Measurements from ENCODE around the gene SRCAP. TPM values are rescaled to one million over a fixed set of nuclear protein-coding genes. Genes with fewer than 3 reads are reported as not detected.
A peak's percentile ranks its signal among the peaks of the same experiment; 100 is the strongest.

The SRCAP gene
- total and polyA plus RNA-seq, 5 experiments from 2014 or later, result 5.2 to 110 (median 31.3) TPM

- Mint-ChIP-seq H3K27ac (peak overlapping the region; percentile 79 to 100 (median 96)), H3K4me3 (peak overlapping the region; percentile 71 to 94 (median 84)), H3K27me3 (no peaks in the 10 kb centered on the region), H3K4me1 (peaks cover 25 to 46% (median 39%) of the 10 kb centered on the region in 4 donors), H3K36me3 (peaks cover 5 to 56% (median 10%) of the 10 kb centered on the region in 3 donors), H3K9me3 (no peaks in the 10 kb centered on the region)
- POLR2A ChIA-PET, result interaction anchor here (0.6 to 2.5 kb wide), 6 partner anchors 21 to 1041 kb away, joined by 3 to 11 read pairs (median 4); partner anchors contain the start of gene ZNF689
- DNase-seq (peak in 1 of 10 donors; percentile 16), ATAC-seq (no peak)
Observed at GRCh38 chr16:30656974-30657865, 41.8 kb upstream of the SRCAP start.

- H3K4me1 Mint-ChIP-seq, result peaks cover 20 to 46% (median 42%) of the 10 kb centered on the region in 4 donors
- peak within 1 kb of the TSS; percentile 99 to 100 (median 100) for H3K27ac Mint-ChIP-seq
- H3K27me3 Mint-ChIP-seq, result no peaks in the 10 kb centered on the region
- DNase-seq, result peak in 9 of 10 donors; percentile 99 to 100 (median 100)
- peaks cover 5 to 59% (median 14%) of the 10 kb centered on the region in 3 donors for H3K36me3 Mint-ChIP-seq
- peak; percentile 66 to 72 for ATAC-seq
- POLR2A ChIA-PET, result interaction anchor here (0.5 to 4.0 kb wide), 41 partner anchors 8 to 593 kb away, joined by 3 to 101 read pairs (median 6); partner anchors contain the start of genes ALDOA, CORO1A, DCTPP1 and KAT8
- H3K9me3 Mint-ChIP-seq, result no peaks in the 10 kb centered on the region
- H3K4me3 Mint-ChIP-seq, result peak within 1 kb of the TSS; percentile 90 to 99 (median 94)
Observed at GRCh38 chr16:30657866-30658730, 40.9 kb upstream of the SRCAP start, which contains the start of gene FBRS. Gene FBRS (plus strand): TSS chr16:30658431. CDS start chr16:30659519, 1,088 bp downstream.

- Mint-ChIP-seq H3K36me3 (peaks cover 5 to 66% (median 21%) of the 10 kb centered on the region in 3 donors), H3K27me3 (no peaks in the 10 kb centered on the region), H3K27ac (peak overlapping the region; percentile 99 to 100 (median 100)), H3K9me3 (no peaks in the 10 kb centered on the region), H3K4me3 (peak overlapping the region; percentile 90 to 99 (median 94)), H3K4me1 (peaks cover 27 to 52% (median 49%) of the 10 kb centered on the region in 4 donors)
- POLR2A ChIA-PET, result interaction anchor here (0.5 to 4.0 kb wide), 49 partner anchors 8 to 1800 kb away, joined by 3 to 101 read pairs (median 5); partner anchors contain the start of genes ALDOA, CORO1A, DCTPP1 and FBXL19
- DNase-seq (peak in 3 of 10 donors; percentile 60 to 100 (median 96)), ATAC-seq (peak in 1 of 2 donors; percentile 3)
Observed at GRCh38 chr16:30658731-30659506, 40.1 kb upstream of the SRCAP start.

- H3K4me3 Mint-ChIP-seq, result peak overlapping the region; percentile 81 to 98 (median 89)
Observed at GRCh38 chr16:30659507-30660423, 39.2 kb upstream of the SRCAP start.

GRCh38 chr16:30660424-30661261 is 38.3 kb upstream of the SRCAP start:
- Mint-ChIP-seq H3K9me3 (no peaks in the 10 kb centered on the region), H3K36me3 (peaks cover 5 to 61% (median 20%) of the 10 kb centered on the region in 3 donors), H3K4me1 (peaks cover 28 to 61% (median 53%) of the 10 kb centered on the region in 4 donors), H3K4me3 (peak overlapping the region; percentile 81 to 98 (median 89)), H3K27ac (peak overlapping the region; percentile 92 to 98 (median 93)), H3K27me3 (no peaks in the 10 kb centered on the region)
- DNase-seq, result peak; percentile 53 to 91 (median 84)
- POLR2A ChIA-PET, result interaction anchor here (0.5 to 4.0 kb wide), 32 partner anchors 9 to 1797 kb away, joined by 3 to 101 read pairs (median 4); partner anchors contain the start of genes ALDOA, CORO1A, DCTPP1 and FBXL19
- ATAC-seq, result peak; percentile 14 to 31

More at GRCh38 chr16:30659507-30660423, 39.2 kb upstream of the SRCAP start:
- Mint-ChIP-seq H3K36me3 (peaks cover 5 to 60% (median 21%) of the 10 kb centered on the region in 3 donors), H3K4me1 (peaks cover 27 to 54% (median 49%) of the 10 kb centered on the region in 4 donors), H3K9me3 (no peaks in the 10 kb centered on the region), H3K27me3 (no peaks in the 10 kb centered on the region), H3K27ac (peak overlapping the region; percentile 92 to 98 (median 93))
- POLR2A ChIA-PET, result interaction anchor here (0.5 to 4.0 kb wide), 45 partner anchors 7 to 1796 kb away, joined by 3 to 101 read pairs (median 6); partner anchors contain the start of genes ALDOA, CORO1A, DCTPP1 and FBXL19
- peak; percentile 36 to 80 (median 46) for DNase-seq
- no peak for ATAC-seq

- H3K9me3 Mint-ChIP-seq, result no peaks in the 10 kb centered on the region
- H3K4me3 Mint-ChIP-seq, result peak overlapping the region; percentile 18 to 98 (median 87)
- DNase-seq (no peak), ATAC-seq (no peak)
- H3K4me1 Mint-ChIP-seq, result peaks cover 26 to 55% (median 44%) of the 10 kb centered on the region in 4 donors
- peak overlapping the region in 8 of 10 donors; percentile 49 to 92 (median 92) for H3K27ac Mint-ChIP-seq
- POLR2A ChIA-PET, result interaction anchor here (0.6 to 1.4 kb wide), 4 partner anchors 18 to 102 kb away, joined by 3 to 9 read pairs (median 6); no protein-coding TSS in a partner anchor
- no peaks in the 10 kb centered on the region for H3K27me3 Mint-ChIP-seq
- H3K36me3 Mint-ChIP-seq, result peaks cover 5 to 69% (median 16%) of the 10 kb centered on the region in 3 donors
Observed at GRCh38 chr16:30662449-30662848, 36.5 kb upstream of the SRCAP start.

GRCh38 chr16:30663038-30663437 is 35.9 kb upstream of the SRCAP start:
- H3K36me3 Mint-ChIP-seq, result peaks cover 5 to 75% (median 16%) of the 10 kb centered on the region in 3 donors
- POLR2A ChIA-PET, result interaction anchor here (0.6 to 1.4 kb wide), 3 partner anchors 19 to 31 kb away, joined by 3 to 9 read pairs (median 4); no protein-coding TSS in a partner anchor
- no peaks in the 10 kb centered on the region for H3K9me3 Mint-ChIP-seq
- DNase-seq (no peak), ATAC-seq (no peak)
- H3K27ac Mint-ChIP-seq, result peak overlapping the region in 8 of 10 donors; percentile 27 to 91 (median 70)
- peaks cover 30 to 57% (median 44%) of the 10 kb centered on the region in 4 donors for H3K4me1 Mint-ChIP-seq
- H3K4me3 Mint-ChIP-seq, result peak overlapping the region; percentile 19 to 92 (median 49)
- H3K27me3 Mint-ChIP-seq, result no peaks in the 10 kb centered on the region

- DNase-seq (no peak), ATAC-seq (no peak)
- Mint-ChIP-seq H3K4me1 (peaks cover 27 to 53% (median 45%) of the 10 kb centered on the region in 4 donors), H3K4me3 (peak overlapping the region in 8 of 10 donors; percentile 12 to 86 (median 49)), H3K27ac (peak overlapping the region; percentile 63 to 91 (median 72)), H3K27me3 (no peaks in the 10 kb centered on the region), H3K36me3 (peaks cover 5 to 73% (median 16%) of the 10 kb centered on the region in 3 donors), H3K9me3 (no peaks in the 10 kb centered on the region)
- POLR2A ChIA-PET, result interaction anchor here (0.6 to 1.4 kb wide), 3 partner anchors 23 to 31 kb away, joined by 3 to 9 read pairs (median 3); no protein-coding TSS in a partner anchor
Observed at GRCh38 chr16:30663820-30664219, 35.2 kb upstream of the SRCAP start.

- no peak for DNase-seq
- Mint-ChIP-seq H3K36me3 (peaks cover 5 to 77% (median 16%) of the 10 kb centered on the region in 3 donors), H3K9me3 (no peaks in the 10 kb centered on the region), H3K27me3 (no peaks in the 10 kb centered on the region), H3K27ac (peak overlapping the region in 2 of 10 donors; percentile 57 to 88), H3K4me3 (peak overlapping the region in 2 of 10 donors; percentile 33 to 35), H3K4me1 (peaks cover 26 to 51% (median 45%) of the 10 kb centered on the region in 4 donors)
- POLR2A ChIA-PET, result interaction anchor here (0.9 to 1.9 kb wide), 4 partner anchors 20 to 33 kb away, joined by 3 to 7 read pairs (median 5); no protein-coding TSS in a partner anchor
- no peak for ATAC-seq
Observed at GRCh38 chr16:30664616-30665109, 34.3 kb upstream of the SRCAP start.
